ENCODE data around the gene PTPRG. TPM values are rescaled to one million over a fixed set of nuclear protein-coding genes. Genes with fewer than 3 reads are reported as not detected.

The PTPRG gene
- total RNA-seq, 1 donor: 148 TPM

- no peak for DNase-seq (ENCODE audit: insufficient read length, low spot score, missing footprints)
These were observed 105.4 kb downstream of the PTPRG start for GRCh38 chr3:61666615-61667330.

GRCh38 chr3:61667383-61667782 lies 106.0 kb downstream of the PTPRG start:
- Histone ChIP-seq H3K4me2 (ENCODE audit: insufficient read depth, low read length) (no peak overlapping the region), H3K27ac (ENCODE audit: low read depth, low read length) (no peak overlapping the region), H3K4me1 (ENCODE audit: insufficient read depth, low read length) (peaks cover 22% of the 10 kb centered on the region), H2AFZ (ENCODE audit: low read length) (no peak overlapping the region), H3K4me3 (ENCODE audit: insufficient read depth, low read length) (no peak overlapping the region), H3K9me3 (ENCODE audit: low read depth, low read length) (no peaks in the 10 kb centered on the region), H3K27me3 (ENCODE audit: insufficient read depth, low read length) (no peaks in the 10 kb centered on the region), H3K79me2 (ENCODE audit: insufficient read depth, low read length) (peaks cover 38% of the 10 kb centered on the region), H3K36me3 (ENCODE audit: insufficient read depth, low read length) (no peaks in the 10 kb centered on the region), H4K20me1 (ENCODE audit: insufficient read depth, low read length) (peaks cover 15% of the 10 kb centered on the region)
- DNase-seq (ENCODE audit: insufficient read length, low spot score, missing footprints): no peak
- TF ChIP-seq CTCF (IDR thresholded peaks at IDR 0.05; ENCODE audit: extremely low read depth, low read depth, low read length): no peak

More at GRCh38 chr3:61666615-61667330, 105.4 kb downstream of the PTPRG start:
- H3K4me1 ChIP-seq (ENCODE audit: insufficient read depth, low read length): peaks cover 22% of the 10 kb centered on the region
- no peak for TF ChIP-seq CTCF (IDR thresholded peaks at IDR 0.05; ENCODE audit: extremely low read depth, low read depth, low read length)
- H3K79me2 ChIP-seq (ENCODE audit: insufficient read depth, low read length): peaks cover 43% of the 10 kb centered on the region
- H3K4me3 ChIP-seq (ENCODE audit: insufficient read depth, low read length): no peak overlapping the region
- no peaks in the 10 kb centered on the region for H3K36me3 ChIP-seq (ENCODE audit: insufficient read depth, low read length)
- H3K27ac ChIP-seq (ENCODE audit: low read depth, low read length): no peak overlapping the region
- no peaks in the 10 kb centered on the region for H3K27me3 ChIP-seq (ENCODE audit: insufficient read depth, low read length)
- no peak overlapping the region for H2AFZ ChIP-seq (ENCODE audit: low read length)
- H4K20me1 ChIP-seq (ENCODE audit: insufficient read depth, low read length): peaks cover 15% of the 10 kb centered on the region
- no peaks in the 10 kb centered on the region for H3K9me3 ChIP-seq (ENCODE audit: low read depth, low read length)
- no peak overlapping the region for H3K4me2 ChIP-seq (ENCODE audit: insufficient read depth, low read length)

GRCh38 chr3:61667814-61668213 lies 106.4 kb downstream of the PTPRG start:
- Histone ChIP-seq H3K9me3 (ENCODE audit: low read depth, low read length) (no peaks in the 10 kb centered on the region), H3K4me2 (ENCODE audit: insufficient read depth, low read length) (no peak overlapping the region), H3K27me3 (ENCODE audit: insufficient read depth, low read length) (no peaks in the 10 kb centered on the region), H3K4me1 (ENCODE audit: insufficient read depth, low read length) (peaks cover 22% of the 10 kb centered on the region), H4K20me1 (ENCODE audit: insufficient read depth, low read length) (peaks cover 18% of the 10 kb centered on the region), H2AFZ (ENCODE audit: low read length) (no peak overlapping the region), H3K27ac (ENCODE audit: low read depth, low read length) (no peak overlapping the region), H3K4me3 (ENCODE audit: insufficient read depth, low read length) (no peak overlapping the region), H3K79me2 (ENCODE audit: insufficient read depth, low read length) (peaks cover 33% of the 10 kb centered on the region), H3K36me3 (ENCODE audit: insufficient read depth, low read length) (no peaks in the 10 kb centered on the region)
- TF ChIP-seq CTCF (IDR thresholded peaks at IDR 0.05; ENCODE audit: extremely low read depth, low read depth, low read length): no peak
- DNase-seq (ENCODE audit: insufficient read length, low spot score, missing footprints): peak; percentile 62

GRCh38 chr3:61668317-61668864 lies 107.0 kb downstream of the PTPRG start:
- Histone ChIP-seq H3K27ac (ENCODE audit: low read depth, low read length) (no peak overlapping the region), H3K9me3 (ENCODE audit: low read depth, low read length) (no peaks in the 10 kb centered on the region), H3K4me3 (ENCODE audit: insufficient read depth, low read length) (no peak overlapping the region), H2AFZ (ENCODE audit: low read length) (no peak overlapping the region), H4K20me1 (ENCODE audit: insufficient read depth, low read length) (peaks cover 19% of the 10 kb centered on the region), H3K36me3 (ENCODE audit: insufficient read depth, low read length) (no peaks in the 10 kb centered on the region), H3K79me2 (ENCODE audit: insufficient read depth, low read length) (peaks cover 33% of the 10 kb centered on the region), H3K4me2 (ENCODE audit: insufficient read depth, low read length) (no peak overlapping the region), H3K4me1 (ENCODE audit: insufficient read depth, low read length) (peaks cover 22% of the 10 kb centered on the region), H3K27me3 (ENCODE audit: insufficient read depth, low read length) (no peaks in the 10 kb centered on the region)
- no peak for TF ChIP-seq CTCF (IDR thresholded peaks at IDR 0.05; ENCODE audit: extremely low read depth, low read depth, low read length)
- no peak for DNase-seq (ENCODE audit: insufficient read length, low spot score, missing footprints)

Data from osteoblast (primary cell).